WI38 (cell line): Measurements from ENCODE around the gene CSH2.
"Not testable (repeated sequence)": the region's sequence is repeated elsewhere in the genome, so short reads cannot be mapped to it uniquely, and the experiment has no call there.

ENCODE experiments used
- H3K4me3 ChIP-seq: 2 replicates; pipeline ENCODE4 v1.5.1; 2011; ENCODE audit warnings: low read depth, mild to moderate bottlenecking, control low read depth, low read length
- TF ChIP-seq, protein P1 (sequence below): IDR thresholded peaks from 2 replicates; pipeline ENCODE4 v1.5.1; 2012; ENCODE audit warnings: low read depth, mild to moderate bottlenecking, control low read depth, low read length

Gene CSH2

DNA sequence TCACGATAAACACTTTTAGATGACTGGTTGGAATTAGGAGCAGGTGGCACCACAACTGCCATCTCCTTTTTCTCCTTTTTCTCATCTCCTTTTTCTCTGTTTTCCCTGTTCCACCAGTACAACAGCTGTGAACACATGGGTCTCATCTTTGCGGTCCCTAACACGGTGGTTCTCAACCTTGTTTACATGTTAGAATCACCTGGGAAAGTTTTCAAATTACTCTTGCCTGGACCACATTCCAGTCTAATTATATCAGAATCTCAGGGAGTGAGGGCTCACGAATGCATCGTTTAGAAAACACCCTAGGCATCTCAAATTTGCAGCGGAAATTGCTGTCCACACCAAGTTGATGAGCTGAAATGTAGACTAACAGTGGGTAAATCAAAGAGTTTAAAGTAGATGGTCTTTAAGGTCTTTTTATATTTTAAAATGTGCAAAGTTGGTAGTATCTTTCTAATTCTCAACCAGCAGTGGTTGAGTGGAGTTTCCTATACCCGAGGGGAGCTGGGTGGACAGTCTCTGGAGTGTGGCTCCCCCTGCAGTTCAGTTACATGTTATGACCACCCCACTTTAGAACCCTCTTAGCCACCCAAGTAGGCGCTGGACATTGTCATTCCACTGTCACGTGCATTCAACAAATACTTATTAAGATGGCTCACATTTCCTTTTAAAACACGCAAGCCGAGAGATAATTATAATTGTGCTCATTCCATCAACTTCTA is 19.0 kb upstream of the CSH2 start:
- H3K4me3 ChIP-seq = not testable (repeated sequence)

DNA sequence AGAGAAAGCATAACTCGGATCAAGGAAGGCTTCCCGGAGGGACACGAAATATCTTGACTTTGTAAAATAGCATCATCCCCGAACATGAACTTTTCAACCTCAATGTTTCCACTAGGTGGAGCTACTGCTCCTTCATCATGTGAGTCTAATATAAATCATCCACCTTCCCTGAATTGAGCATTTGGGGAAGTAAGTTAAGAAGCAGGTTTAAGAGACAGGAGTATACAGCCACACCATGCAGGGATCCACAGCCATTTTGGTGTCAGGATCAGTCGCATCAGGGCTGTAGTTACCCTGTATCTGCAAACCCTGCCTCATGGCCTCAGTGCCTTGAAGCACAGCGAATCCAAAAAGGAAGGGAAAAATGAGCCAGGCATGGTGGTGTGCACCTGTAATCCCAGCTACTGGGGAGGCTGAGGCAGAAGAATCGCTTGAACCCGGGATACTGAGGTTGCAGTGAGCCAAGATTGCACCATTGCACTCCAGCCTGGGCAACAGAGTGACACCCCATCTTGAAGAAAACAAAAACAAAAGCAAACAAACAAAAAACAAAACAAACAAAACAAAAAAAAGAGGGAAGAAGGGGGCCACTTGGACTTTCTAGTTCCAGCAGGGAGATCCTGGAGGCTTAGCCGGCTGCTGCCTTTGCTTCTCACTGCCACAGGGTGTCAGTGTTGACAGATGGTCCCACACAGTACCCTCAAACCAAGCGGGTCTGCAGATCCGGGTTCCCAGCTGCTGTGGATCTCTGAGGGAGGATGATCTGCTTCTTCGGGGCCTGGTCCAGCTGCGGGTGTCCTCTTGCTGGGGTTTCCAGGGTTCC is 15.8 kb upstream of the CSH2 start:
- not testable (repeated sequence) for H3K4me3 ChIP-seq
- TF ChIP-seq, protein P1, sequence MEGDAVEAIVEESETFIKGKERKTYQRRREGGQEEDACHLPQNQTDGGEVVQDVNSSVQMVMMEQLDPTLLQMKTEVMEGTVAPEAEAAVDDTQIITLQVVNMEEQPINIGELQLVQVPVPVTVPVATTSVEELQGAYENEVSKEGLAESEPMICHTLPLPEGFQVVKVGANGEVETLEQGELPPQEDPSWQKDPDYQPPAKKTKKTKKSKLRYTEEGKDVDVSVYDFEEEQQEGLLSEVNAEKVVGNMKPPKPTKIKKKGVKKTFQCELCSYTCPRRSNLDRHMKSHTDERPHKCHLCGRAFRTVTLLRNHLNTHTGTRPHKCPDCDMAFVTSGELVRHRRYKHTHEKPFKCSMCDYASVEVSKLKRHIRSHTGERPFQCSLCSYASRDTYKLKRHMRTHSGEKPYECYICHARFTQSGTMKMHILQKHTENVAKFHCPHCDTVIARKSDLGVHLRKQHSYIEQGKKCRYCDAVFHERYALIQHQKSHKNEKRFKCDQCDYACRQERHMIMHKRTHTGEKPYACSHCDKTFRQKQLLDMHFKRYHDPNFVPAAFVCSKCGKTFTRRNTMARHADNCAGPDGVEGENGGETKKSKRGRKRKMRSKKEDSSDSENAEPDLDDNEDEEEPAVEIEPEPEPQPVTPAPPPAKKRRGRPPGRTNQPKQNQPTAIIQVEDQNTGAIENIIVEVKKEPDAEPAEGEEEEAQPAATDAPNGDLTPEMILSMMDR = peak; percentile 39; the same call in 1 of the 2 replicates

DNA sequence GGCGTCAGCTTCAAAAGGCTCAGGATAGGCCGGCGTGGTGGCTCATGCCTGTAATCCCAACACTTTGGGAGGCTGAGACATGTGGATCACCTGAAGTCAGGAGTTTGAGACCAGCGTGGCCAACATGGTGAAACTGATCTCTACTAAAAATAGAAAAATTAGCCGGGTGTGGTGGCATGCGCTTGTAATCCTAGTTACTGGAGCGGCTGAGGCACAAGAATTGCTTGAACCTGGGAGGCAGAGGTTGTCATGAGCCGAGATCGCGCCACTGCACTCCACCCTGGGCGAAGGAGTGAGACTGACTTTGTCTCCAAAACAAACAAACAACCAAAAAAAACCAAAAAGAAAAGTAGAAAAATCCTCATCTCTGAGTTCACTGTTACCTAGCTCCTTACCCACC is 11.6 kb upstream of the CSH2 start:
- not testable (repeated sequence) for H3K4me3 ChIP-seq

DNA sequence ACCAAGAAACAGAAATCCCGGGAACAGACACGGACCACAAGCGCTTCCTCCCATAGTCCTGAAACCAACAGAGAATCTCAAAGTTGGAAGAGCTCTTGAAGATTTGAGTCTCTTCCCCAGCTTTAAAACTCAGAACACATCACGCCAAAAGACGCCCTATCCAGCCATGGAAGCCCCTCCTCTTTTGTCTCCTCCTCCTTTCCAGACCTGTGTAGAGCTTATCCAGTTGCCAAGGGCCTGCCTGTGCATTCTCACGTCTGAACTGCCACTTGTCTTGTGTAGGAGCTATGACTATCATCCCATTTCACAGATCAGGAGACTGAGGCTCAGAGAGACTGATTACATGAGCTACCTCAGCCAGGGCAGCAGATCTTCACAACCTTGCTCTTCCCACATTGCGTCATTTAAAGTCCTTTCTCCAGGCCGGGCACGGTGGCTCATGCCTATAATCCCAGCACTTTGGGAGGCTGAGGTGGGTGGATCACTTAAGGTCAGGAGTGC is 9.2 kb upstream of the CSH2 start:
- H3K4me3 ChIP-seq = not testable (repeated sequence)

DNA sequence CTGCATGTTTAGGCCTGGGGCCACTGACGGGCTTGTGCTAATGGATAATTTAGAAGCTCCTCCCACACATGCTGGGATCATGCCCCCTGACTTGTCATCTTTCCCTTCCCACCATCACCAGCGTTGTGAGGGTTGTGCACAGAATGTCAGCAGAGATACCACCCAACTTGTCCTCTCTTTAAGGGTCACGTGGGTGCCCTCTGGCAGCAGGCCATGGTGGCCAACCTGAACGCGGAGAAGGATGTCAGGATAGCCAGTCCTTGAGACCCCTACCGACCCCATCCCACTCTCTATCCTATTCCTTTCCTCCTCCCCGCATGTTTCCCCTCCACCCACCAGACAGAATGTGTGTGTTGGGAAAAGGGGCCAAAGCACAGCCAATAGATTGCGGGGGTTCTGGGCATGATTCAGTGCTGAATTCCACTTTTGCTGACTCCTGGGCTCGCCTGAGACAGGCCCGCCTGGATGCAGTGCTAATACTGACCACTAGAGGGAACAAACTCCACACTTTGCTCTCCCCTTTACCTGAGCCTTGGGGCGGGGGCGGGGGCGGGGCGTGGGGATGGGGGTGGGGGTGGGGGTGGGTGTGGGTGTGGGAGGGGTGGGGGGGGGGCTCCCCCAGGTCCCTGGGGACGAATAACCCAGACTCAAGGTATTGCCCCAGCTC is 8.6 kb upstream of the CSH2 start, which contains the start of gene GH2:
Gene GH2 (minus strand): TSS at position 10 of the 667 bp plus-strand sequence. CDS start 143 bp downstream, outside the sequence.
- no peak within 1 kb of the TSS for H3K4me3 ChIP-seq
- TF ChIP-seq, protein P1 = peak; percentile 68

DNA sequence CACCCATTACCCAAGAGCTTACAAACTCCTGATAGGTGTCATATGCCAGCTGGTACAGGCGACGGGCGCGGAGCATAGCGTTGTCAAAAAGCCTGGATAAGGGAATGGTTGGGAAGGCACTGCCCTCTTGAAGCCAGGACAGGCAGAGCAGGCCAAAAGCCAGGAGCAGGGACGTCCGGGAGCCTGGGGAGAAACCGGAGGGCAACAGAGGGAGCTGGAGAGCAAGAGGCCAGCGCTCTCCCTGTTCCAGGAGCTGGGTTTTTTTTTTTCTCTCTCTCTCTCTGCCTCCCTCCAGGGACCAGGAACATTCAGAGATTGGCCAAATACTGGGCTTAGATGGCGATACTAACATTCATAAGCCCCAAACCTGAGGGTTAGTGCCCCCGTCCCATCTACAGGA is 7.9 kb upstream of the CSH2 start:
- H3K4me3 ChIP-seq = not testable (repeated sequence)

DNA sequence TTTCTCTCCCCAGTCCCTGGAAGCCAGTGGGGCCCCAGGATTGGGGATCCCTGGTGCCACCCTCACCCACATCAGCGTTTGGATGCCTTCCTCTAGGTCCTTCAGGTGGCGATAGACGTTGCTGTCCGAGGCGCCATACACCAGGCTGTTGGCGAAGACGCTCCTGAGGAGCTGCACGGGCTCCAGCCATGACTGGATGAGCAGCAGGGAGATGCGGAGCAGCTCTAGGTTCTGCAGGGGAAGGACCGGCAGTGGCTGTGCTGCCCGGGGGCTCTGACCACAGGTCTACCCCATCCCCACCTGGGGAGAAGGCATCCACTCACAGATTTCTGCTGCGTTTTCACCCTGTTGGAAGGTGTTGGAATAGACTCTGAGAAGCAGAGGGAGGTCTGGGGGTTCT is 7.2 kb upstream of the CSH2 start:
- TF ChIP-seq, protein P1 = no peak
- H3K4me3 ChIP-seq = no peak overlapping the region

DNA sequence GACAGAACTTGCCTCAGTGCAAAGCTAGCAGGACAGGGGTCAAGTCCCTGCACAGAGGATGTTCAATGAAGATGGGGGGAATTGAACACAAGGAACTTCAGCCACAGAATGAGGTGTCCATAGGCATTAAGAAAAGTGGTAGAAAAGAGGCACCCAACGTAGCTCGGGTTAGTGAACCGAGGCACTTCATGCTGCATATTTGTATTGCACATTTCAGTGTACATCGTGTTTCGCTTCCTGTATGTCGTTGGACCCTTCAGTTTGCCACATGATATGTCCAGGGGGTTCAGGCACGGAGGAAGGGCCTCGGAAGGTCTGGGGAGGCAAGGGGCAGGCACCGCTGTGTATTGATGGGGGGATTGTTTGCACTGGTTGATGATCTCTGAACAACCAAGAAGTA is 4.9 kb upstream of the CSH2 start:
- not testable (repeated sequence) for H3K4me3 ChIP-seq

DNA sequence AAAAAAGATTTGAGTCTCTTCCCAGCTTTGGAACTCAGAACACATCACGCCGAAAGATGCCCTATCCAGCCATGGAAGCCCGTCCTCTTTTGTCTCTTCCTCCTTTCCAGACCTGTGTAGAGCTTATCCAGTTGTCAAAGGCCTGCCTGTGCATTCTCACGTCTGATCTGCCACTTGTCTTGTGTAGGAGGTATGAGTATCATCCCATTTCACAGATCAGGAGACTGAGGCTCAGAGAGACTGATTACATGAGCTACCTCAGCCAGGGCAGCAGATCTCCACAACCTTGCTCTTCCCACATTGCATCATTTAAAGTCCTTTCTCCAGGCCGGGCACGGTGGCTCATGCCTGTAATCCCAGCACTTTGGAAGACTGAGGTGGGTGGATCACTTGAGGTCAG is 1.2 kb upstream of the CSH2 start:
- not testable (repeated sequence) for H3K4me3 ChIP-seq

DNA sequence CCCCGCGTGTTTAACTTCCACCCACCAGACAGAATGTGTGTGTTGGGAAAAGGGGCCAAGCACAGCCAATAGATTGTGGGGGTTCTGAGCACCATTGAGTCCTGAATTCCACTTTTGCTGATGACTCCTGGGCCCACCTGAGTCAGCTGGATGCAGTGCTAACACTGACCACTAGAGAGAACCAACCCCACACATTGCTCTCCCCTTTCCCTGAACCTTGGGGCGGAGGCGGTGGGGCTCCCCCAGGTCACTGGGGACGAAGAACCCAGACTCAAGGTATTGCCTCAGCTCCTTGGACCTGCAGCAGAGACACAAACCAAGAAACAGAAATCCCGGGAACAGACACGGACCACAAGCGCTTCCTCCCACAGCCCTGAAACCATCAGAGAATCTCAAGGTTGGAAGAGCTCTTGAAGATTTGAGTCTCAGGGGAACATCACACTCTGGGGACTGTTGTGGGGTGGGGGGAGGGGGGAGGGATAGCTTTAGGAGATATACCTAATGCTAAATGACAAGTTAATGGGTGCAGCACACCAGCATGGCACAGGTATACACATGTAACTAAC is 667 bp upstream of the CSH2 start:
- H3K4me3 ChIP-seq = not testable (repeated sequence)

DNA sequence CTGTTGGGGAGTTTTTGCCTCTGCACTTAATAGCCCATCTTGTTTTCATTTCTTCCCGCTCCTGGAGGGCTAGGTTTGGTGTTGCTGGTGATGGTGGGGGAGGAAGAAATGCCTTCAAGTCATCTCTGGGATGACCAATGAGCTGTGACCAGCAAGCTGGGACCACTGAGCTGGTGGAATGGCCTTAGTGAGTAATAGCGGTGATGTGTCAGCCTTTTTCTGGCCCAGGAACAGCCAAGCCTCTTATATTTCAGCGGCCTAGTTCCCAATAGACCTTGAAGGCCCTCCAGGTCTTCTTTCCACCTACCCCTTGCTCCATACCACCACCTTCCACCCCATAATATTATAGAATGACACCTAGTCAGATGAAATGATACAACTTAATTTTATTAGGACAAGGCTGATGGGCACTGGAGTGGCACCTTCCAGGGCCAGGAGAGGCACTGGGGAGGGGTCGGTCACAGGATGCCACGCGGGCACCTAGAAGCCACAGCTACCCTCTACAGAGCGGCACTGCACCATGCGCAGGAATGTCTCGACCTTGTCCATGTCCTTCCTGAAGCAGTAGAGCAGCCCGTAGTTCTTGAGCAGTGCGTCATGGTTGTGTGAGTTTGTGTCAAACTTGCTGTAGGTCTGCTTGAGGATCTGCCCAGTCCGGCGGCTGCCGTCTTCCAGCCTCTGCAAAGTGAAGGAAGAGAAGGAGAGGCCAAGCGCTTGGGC is 1.7 kb downstream of the CSH2 start:
- not testable (repeated sequence) for H3K4me3 ChIP-seq

DNA sequence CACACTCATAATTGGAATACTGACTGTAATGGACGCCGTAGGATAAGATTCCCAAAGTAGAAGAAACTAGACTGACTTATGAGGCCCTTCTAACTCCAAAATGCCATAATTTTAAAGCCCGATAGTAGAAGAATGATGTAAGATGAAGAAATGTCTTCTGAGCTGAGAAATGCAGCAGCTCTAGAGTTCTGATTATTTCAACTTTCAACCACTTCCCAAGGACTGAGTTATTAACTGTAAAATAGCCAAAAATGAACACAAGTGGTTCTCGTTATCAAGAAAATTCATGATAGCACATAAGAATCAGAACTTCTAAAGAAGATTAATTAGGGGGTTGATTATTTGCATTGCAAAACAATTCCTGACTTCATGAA is 3.2 kb downstream of the CSH2 start:
- not testable (repeated sequence) for H3K4me3 ChIP-seq

DNA sequence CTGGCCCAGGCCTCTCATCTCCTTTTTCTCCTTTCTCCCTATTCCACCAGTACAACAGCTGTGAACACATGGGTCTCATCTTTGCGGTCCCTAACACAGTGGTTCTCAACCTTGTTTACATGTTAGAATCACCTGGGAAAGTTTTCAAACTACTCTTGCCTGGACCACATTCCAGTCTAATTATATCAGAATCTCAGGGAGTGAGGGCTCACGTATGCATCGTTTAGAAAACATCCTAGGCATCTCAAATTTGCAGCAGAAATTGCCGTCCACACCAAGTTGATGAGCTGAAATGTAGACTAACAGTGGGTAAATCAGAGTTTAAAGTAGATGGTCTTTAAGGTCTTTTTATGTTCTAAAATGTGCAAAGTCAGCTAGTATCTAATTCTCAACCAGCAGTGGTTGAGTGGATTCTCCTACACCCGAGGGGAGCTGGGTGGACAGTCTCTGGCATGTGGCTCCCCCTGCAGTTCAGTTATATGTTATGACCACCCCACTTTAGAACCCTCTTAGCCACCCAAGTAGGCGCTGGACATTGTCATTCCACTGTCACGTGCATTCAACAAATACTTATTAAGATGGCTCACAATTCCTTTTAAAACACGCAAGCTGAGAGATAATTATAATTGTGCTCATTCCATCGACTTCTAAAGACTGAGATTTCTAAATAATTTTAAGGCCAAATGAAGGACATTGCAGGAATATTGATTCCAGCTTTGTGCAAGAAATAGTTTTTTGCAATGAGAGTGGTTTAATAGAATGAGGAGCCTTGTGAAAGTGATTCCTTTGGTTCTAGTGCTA is 3.8 kb downstream of the CSH2 start:
- not testable (repeated sequence) for H3K4me3 ChIP-seq
